NCI-H226 (cell line): ENCODE data around the gene FMN1.
"Not testable (repeated sequence)": the region's sequence is repeated elsewhere in the genome, so short reads cannot be mapped to it uniquely, and the experiment has no call there.

ENCODE experiments used
- DNase-seq: peaks from one replicate; pipeline ENCODE4 v3.0.0-alpha.2; 2015

FMN1 gene

DNA sequence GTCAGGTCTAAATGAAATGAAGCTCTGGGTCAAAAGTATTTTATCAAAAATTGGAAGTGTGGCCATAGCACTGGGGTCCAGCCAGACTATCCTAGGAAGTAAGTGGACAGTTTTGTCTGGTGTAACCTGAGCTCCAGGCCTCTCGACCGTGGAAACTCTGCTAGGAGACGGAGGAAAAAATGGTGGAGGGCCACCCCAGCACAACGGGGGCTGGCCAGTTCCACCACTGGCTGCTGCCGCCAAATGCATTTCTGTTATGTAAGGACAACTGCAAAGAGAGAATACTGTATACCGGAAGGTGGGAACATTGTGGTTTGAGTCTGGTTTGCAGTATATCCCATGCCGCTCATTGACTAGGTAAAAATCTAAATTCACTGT is 241.0 kb downstream of the FMN1 start:
- DNase-seq: no peak

DNA sequence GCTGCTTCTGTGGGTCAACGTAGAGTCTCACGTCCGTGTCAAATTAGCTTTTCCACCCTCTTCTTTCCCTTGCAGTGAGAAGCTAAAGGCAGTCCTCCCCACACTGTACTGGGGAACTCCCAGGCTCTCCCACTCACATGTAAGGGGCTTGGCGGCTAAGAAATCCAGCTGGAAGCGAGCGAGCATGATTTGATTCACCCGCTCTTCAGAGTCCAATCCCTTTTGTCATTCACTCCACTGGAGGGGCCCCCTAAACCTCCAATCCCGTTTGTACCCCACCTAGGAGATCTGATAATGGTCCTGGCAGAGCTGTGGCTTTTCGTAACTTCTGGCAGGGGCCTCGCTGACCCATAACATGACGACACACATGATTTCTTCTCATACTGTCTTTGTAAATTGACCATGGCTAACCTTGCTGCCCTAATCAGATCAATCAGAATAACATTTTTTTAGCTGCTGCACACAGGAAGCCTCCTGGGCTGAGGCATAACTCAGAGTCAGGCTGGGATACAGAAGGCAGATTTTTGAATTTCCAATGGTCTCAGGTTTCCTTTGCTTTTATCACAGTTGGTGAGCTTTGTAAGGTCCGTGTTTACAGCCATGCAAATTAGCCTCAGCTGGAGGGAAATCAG is 241.5 kb downstream of the FMN1 start:
- no peak for DNase-seq

DNA sequence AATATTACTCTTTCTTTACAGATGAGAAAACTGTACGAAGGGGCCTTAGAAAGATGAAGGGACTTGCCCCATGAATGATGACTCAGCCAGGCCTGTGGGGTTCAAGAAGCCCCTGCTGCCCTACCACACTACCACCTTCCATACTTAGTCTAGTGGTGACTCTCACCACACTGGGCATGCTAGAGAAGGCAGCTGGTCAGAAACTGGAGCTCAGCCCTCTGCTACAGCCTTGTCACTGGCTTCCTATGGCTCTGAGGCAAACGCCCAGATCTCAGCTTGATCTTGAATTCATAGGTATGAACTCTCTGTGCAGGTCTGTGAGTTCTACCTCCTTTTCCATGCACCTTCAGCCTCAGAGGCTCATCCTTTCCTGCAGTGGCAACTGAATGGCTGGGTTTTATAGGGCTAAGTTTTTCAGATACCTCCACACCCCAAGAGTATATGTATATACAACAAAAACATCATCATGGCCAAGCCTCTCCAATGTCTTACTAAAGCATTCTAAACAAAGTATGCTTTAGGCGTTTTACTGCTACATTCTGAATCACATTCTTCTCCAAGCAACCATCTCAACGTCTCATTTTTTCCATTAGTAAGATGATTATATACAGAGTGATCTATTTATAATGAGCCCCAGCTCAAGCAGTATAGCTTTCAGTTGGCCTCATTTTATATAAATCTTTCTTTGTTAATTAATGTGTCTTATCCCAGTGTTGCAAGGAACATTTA is 242.6 kb downstream of the FMN1 start:
- no peak for DNase-seq

DNA sequence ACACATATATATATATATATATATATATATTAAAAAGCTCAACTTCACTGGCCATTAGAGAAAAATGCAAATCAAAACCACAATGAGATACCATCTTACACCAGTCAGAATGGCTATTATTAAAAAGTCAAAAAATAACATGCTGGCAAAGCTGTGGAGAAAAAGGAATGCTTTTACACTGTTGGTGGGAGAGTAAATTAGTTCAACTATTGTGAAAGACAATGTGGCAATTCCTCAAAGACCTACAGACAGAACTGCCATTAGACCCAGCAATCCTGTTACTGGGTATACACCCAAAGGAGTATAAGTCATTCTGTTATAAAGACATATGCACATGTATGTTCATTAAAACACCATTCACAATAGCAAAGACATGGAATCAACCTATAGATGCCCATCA is 244.5 kb downstream of the FMN1 start:
- DNase-seq: not testable (repeated sequence)

DNA sequence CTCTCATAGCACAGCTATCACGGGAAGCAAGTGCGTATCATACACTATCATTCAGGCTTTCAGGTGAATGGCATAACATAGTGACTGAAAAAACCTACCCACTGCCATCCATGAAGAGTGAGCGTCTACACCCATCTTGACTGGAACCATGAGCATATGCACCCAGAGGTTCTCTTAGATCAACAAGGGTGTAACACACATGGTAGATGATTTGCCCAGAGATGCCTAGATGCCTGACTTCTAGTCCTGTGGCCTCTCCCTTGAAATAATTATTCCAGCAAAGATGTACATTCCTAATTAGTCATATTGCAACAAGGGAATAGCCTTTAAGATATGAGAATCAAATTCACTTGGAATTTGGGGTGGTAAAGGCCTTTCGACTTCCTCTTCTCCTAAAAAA is 248.3 kb downstream of the FMN1 start:
- DNase-seq: no peak

DNA sequence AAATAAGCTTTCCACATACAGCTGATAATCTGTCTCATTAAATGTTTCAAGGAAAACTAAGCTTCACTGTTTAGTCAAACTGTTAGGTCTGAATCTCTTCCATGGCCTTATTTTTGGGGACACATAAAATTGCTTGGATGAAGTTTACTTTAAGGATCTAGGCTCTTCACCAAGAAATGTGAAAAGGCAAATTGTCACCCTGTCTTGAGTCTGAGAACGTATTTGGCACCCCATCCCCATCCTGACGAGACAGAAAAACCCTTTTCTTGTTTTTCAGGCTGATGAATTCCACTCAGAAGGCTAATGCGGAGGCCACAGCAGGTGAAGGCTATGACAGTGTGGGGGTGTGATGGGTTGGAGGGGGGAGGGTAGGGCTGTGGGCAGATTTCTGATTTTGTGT is 250.1 kb downstream of the FMN1 start:
- no peak for DNase-seq

DNA sequence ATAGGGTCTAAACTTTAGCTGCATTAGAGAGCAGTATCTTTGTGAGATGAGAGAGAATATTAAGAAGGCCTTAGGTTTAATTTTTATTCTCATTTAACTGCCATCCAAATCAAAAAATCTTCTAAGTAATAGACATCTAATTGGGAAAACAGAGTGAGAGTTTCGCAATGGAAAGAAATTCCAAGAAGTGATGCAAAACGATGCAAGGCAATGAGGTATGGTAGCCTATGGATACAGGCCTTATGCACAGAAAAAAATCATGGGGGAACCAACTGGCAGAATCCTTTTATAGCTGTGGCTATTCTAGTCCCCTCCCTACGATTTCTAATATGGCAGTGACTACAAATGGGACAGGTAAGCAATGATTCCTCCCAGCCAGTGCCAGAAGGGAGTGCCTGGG is 250.8 kb downstream of the FMN1 start:
- DNase-seq: no peak

DNA sequence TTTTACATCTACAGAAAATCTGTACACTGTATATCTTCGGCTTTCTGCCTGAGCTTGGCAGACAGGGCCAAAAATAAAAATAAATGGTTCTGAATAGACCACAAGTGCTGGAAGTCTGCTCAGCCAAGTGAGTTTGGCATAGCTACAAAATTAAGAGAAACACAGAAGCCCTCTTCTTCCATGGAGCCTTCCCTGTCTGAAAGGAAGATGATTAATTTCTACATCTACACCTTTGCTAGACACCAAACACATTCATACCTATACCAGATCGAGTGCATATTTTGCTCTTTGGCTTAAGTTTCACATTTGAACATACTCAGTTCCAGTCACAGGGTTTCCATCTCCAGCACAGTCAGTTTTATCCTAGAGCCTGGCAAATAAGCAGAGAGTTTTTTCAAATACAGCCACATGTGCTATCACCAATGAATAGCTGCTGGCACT is 252.1 kb downstream of the FMN1 start:
- DNase-seq: no peak

DNA sequence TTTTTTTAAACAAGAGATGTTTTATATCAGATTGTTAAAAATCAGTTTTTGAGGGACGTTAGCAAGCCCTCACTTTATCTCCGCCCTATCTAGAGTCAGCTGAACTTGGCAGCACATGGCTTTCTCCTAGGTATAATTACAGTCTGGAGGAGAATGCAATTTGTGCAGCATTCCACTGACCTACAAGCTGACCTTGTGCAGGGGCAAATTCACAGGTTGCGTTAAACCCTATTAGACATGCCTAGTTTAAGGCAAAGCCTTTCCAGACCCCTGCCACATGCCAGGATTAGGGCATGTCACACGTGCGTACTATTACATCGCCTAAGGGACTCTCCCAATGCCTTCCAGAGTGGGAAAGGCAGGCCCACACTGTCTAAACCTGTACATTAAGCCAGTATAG is 252.7 kb downstream of the FMN1 start:
- no peak for DNase-seq

DNA sequence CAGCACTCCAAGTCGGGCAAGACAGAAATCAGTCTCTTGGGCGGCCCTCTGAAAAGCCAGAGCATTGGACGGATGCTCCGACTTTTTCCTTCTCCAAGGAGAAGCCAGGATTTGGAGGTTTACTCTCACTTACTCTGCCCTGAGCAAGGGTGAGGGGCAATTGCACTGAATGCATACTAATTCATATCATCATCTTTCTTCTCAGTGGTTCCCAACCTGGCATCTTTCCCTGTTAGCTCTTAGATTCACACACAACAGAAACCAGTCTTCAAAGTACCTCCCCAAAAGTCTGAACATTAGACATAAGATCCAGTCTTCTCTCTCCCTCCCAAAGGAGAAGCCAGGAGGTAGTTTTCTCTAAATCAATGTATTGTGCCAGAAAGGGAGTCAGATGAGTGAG is 257.5 kb downstream of the FMN1 start:
- DNase-seq: no peak

DNA sequence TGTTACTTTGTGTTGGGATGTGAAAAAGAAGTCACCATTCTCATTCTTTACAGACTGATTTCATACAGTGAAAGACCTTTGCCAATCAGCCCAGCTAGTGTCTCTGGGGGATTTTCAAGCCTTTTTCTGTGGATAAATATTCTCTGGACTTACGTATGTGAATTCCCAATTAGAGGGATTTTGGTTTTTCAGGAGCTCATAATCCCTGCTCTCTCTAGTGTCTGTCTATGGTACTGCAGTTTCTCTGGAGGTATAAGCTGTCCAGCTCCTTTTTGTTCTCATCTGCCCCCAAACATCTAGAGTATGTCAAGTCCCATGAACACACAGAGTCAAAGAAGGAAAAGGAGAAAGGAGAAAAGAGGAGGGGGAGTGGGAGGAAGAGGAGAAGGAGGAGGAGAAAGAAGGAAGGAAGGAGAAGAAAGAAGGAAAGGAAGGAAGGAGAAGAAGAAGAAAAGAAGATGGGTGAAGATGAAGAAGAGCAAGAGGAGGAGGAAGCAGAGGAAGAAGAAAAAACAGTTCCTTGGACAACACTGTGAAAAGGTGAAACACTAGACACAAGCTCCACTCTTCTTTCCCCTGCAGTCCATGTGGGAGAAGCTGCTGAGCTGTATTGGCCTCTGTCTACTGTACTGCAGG is 258.1 kb downstream of the FMN1 start:
- no peak for DNase-seq

DNA sequence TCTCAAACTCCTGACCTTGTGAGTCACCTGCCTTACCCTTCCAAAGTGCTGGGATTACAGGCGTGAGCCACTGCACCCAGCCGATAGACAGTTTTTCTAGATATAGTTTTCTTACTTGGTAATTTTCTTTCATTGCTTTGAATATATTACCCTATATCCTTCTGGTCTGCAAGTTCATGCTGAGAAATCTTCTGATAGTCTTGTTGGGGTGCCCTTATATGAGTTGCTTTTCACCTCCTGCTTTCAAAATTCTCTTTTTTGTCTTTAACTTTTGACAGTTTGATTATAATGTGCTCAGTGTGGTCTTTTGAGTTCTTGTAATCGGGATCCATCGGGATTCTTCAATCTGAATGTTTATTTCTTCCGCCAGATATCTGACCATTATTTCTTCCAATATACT is 259.4 kb downstream of the FMN1 start:
- DNase-seq: no peak

DNA sequence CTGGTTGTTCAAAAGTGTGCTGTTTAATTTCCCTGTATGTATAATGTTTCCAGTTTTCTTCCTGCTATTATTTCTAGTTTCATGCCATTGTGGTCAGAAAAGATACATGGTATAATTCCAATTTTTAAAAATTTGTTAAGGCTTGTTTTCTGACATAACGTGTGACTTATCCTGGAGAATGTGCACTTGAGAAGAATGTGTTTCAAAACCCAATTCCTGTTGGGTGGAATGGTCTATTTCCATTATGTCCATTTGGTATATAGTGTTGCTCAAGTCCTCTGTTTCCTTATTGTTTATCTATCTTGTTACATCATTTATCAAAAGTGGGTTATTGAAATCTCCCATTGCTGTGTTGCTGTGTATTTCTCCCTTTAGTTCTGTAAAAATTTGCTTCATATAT is 261.3 kb downstream of the FMN1 start:
- no peak for DNase-seq

DNA sequence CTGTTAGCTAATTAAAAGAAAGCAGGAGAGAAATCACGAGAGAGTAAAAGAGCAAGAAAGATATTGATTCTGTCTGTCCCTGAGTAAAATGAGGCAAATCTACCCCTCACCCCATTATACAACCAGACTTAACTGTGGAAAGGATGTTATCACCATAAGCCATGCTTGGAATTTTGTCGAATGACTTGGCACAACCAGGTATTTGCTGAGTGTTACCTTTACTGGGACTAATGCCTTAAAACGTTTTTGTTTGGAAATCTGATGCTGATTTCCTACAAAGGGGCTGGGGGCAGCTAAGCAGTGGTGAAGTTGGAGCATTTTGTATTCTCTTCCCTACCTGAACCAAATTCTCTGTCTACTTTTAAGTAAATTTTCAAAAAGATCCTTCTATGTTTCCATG is 265.6 kb downstream of the FMN1 start:
- DNase-seq: no peak

DNA sequence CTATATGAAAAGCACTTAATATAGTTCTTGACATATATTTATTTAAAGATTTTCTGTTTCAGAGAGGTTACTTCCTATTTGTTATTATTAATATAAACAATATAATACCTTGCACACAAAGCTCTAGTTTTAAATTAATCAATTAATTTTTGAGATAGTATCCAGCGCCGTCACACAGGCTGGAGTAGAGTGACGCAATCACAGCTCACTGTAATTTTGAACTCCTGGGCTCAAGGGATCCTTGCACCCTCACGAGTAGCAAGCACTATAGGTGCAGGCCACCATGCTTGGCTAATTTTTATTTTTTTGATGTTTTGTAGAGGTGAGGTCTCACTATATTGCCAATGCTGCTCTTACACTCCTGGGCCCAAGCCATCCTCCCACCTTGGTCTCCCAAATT is 267.4 kb downstream of the FMN1 start:
- DNase-seq: no peak

DNA sequence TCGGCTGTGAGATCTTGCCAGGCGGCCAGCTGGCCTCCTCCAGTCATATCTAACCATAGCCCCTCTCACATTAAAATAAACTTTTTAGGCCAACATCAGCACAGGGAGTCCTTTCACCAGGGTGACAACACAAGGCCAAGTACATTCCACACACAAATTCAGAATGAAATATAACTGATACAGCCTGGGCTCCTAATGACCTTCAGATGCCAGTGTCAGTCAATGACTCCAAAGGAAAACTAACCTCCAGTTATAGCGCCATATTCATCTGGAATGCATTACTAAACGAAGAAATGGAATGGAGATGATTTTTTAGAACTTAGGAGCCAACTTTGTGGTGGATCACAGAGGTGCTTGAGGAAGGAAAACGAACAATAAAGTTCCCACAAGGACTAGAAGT is 271.3 kb downstream of the FMN1 start:
- no peak for DNase-seq

DNA sequence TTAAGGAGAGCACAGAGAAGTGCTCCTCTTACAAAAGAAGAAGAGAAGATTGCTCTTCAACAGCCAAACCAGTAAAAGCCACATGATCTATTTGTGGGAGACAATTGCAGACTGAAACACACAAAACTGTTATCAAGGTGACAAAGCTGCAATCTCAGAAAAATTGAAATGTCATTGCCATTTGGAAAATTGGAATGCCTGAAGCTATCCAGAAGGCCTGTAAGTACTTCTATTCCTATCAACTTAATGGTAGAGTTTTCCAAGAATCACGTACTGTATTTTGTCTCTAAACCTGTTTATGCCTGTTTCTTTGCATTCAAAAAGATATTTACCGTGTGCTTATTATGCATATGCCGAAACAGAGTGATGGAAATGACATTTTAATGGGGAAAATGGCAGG is 272.0 kb downstream of the FMN1 start:
- no peak for DNase-seq

DNA sequence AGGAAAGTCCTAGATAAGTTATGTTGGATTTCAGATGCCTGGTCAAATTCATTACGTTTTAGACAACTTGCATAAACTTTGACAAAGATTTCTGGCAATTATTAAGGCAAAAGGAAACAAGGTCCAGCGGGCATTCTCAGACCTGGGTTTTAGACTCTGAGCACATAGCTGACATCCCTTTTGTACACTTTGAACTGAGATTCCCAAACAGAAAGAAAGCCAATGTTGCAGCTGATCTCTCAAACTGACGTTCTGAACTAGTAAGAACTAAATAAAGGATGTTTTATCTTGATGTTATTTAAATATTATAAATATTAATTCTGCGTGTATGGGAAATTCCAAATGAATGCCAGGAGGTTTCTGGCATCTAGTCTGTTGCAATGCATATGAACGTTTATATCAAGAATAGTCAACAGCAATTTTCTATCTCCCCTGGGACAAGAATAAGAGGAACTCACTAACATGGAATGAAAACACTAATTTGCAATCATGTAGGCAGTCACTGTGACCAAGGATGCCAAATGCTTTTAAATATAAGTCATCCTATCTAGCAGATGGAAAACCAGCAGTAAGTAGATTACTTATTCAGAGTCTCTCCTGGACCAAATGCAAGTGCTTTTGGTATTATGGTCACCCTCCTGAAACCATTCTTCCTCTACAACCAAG is 274.6 kb downstream of the FMN1 start:
- no peak for DNase-seq

DNA sequence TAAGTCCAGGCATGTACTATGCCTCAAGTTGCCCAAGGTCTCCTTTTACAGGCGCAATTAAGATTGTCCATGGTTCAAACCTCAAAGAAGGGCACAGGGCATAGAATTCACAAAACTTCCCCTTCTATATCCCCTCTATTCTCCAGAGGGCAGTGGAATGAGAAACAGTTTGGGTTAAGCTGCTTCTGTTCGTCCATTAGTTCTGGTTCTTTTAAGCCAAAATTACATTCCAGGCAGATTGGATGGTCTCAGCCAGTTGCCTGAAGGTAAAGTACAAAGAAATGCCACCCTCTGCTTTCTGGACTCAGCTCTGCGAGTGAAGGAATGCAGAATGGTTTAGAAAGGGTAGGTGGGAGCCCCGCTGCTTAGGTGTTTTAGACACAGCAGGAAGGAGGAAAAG is 276.0 kb downstream of the FMN1 start:
- no peak for DNase-seq

DNA sequence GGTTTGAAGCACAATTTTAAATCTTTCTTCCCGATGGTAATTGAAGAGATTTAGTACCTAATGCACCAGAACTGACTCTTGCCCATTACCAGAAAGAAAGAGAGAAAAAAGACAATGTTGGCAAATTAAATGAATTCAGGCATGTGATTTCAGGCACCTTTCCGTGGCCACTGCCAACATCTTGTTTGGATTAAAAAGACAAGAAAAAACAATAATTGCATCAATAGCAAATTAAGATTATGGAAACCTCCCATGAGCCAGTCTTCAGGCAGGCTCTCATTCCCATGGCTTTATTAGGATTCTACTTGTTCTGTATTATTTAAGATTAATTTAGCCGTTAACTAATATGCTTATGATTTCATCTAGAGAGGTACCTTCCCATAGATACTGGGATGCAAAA is 283.7 kb downstream of the FMN1 start:
- DNase-seq: no peak

DNA sequence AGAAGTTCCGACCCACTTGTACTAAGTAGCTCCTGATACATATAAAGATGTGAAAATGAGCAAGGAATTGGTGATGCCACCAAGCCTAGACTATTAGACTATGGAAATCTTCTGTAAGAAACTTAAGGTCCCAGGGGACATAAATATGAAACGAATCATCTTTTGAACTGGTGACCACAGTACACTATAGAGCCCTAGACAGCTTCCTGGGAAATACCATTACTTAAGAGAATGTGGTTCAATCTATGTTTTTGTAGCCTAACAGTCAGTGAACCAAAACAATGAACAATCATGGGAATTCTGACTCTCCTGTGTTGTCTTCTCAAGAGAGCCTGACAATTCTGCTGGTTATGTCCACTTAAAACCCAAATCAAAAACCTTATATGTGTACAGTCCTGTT is 285.1 kb downstream of the FMN1 start:
- DNase-seq: no peak

DNA sequence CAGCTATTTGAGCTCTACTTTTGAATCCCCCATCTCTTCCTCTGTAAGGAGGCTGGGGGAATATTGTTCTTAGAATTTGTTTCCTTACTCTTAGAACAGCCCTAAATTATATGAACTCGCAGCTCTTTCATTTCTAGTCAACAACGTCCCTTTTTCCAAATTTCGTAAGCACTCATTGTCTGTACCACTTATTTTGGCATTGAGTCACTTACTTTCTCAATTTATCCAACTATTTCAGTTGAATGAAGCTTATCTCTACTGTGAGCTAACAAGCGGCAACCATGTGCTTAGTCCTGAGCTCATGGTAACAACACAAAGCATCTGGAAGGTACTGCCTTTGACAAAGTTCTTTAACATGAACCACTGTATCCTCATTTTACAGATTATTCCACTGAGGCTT is 285.6 kb downstream of the FMN1 start:
- no peak for DNase-seq

DNA sequence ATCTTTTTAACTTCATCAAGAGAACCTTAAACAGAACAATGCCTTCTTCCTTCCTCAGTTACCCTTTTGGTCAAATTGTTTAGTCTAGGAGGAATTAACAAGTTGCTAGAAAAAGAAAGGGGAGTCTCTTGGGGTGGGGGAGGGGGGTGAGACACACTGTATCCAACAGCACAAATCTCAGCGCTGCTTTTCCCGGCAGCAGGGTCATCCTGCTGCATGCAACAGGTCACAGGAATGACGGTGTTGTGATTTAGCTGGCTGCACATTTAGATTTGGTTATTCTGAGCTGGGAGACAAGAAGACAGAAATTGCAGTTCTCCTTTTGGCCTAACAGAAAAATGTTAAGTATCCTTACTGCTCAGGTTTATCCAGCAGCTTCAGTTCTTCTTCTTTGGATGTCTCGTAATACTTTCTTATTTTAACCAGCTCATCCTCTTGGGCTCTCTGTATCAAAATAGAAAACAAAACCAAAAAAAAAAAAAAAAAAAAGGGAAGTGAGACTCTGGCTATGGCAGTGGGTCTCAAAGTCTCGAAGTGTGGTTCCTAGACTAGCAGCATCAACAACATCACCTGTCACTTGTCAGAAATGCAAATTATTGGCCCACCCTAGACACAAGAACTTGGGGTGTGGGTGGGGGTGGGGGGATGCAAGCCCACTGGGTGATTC is 286.2 kb downstream of the FMN1 start:
- no peak for DNase-seq

DNA sequence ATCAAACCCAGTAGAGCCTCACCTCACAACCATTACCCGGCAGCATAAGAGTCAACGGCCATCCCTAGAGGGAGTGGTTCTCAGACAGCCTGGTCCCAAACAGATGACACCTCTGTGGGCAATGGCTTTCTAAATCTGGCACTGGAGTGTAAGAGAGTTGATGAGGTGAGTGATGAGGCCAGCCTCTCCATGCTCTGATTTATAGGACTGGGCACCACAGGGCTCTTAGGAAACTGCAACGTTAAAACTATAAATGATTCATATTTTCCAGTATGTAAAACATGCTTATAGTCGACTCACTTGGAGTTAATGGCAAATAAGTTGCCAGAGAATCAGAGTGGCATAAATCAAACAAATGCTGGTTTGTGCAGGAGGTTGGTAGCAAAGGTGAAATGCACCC is 289.0 kb downstream of the FMN1 start:
- no peak for DNase-seq
